CD4-positive, alpha-beta memory T cell (primary cell): ENCODE data around the gene CAMK2A. TPM values are rescaled to one million over a fixed set of nuclear protein-coding genes. Genes with fewer than 3 reads are reported as not detected.

Experiments used
- CTCF ChIA-PET: fragments of 350-600 bp; sonication (Branson Sonifier 250); formaldehyde crosslinking; loops from one replicate; lab custom pipeline; 2021; ENCODE audit warnings: inconsistent platforms; ENCODE audit not compliant: partially characterized antibody; lab: Charles Lee
- POLR2A ChIA-PET: fragments of 350-600 bp; sonication (Branson Sonifier 250); formaldehyde crosslinking; loops from one replicate; lab custom pipeline; 2021; ENCODE audit not compliant: partially characterized antibody; lab: Charles Lee
- DNase-seq, 5 donors: peaks; one replicate each; pipeline versions ENCODE4 v3.0.0 to v3.0.0-alpha.2; 2020 to 2022; ENCODE audit warnings: mixed read lengths in 1 of 5
- H3K27ac ChIP-seq: one replicate; pipeline ENCODE4 v1.7.0; 2013; ENCODE audit warnings: low read depth, low read length
- H3K27me3 ChIP-seq: 2 replicates; pipeline ENCODE4 v1.7.0; 2013; ENCODE audit warnings: mild to moderate bottlenecking, low read length, moderate library complexity; ENCODE audit not compliant: insufficient read depth
- H3K36me3 ChIP-seq: 2 replicates; pipeline ENCODE4 v1.7.0; 2013; ENCODE audit warnings: mild to moderate bottlenecking, low read length, moderate library complexity; ENCODE audit not compliant: insufficient read depth
- H3K4me1 ChIP-seq: 2 replicates; pipeline ENCODE4 v1.7.0; 2013; ENCODE audit warnings: mild to moderate bottlenecking, low read length, moderate library complexity; ENCODE audit not compliant: insufficient read depth
- H3K4me3 ChIP-seq, 2 donors: one replicate each; pipeline ENCODE4 v1.7.0; 2013; ENCODE audit warnings: low read length in 2 of 2, mild to moderate bottlenecking in 1 of 2
- H3K9me3 ChIP-seq, 2 donors: one replicate each; pipeline ENCODE4 v1.7.0; 2013; ENCODE audit warnings: low read length in 2 of 2, control low read depth in 1 of 2; ENCODE audit not compliant: control insufficient read depth in 1 of 2
- H3K27ac Mint-ChIP-seq, 7 donors: one replicate each; pipeline ENCODE4 v1.8.0; 2020 to 2021; ENCODE audit warnings: mixed read lengths in 7 of 7, mild to moderate bottlenecking in 6 of 7, inconsistent platforms in 3 of 7, moderate library complexity in 3 of 7
- H3K27me3 Mint-ChIP-seq, 2 donors: one replicate each; pipeline ENCODE4 v1.8.0; 2020 to 2021; ENCODE audit warnings: mixed read lengths in 2 of 2
- H3K36me3 Mint-ChIP-seq, 2 donors: one replicate each; pipeline ENCODE4 v1.8.0; 2020 to 2021; ENCODE audit warnings: mixed read lengths in 2 of 2, inconsistent platforms in 1 of 2, mild to moderate bottlenecking in 1 of 2
- H3K4me1 Mint-ChIP-seq, 4 donors: one replicate each; pipeline ENCODE4 v1.8.0; 2020 to 2021; ENCODE audit warnings: mixed read lengths in 4 of 4, mild to moderate bottlenecking in 1 of 4
- H3K4me3 Mint-ChIP-seq, 8 donors: one replicate each; pipeline ENCODE4 v1.8.0; 2020 to 2021; ENCODE audit warnings: mixed read lengths in 8 of 8, mild to moderate bottlenecking in 7 of 8, moderate library complexity in 6 of 8, inconsistent platforms in 3 of 8
- H3K9me3 Mint-ChIP-seq, 8 donors: one replicate each; pipeline ENCODE4 v1.8.0; 2020 to 2021; ENCODE audit warnings: mixed read lengths in 8 of 8, mild to moderate bottlenecking in 5 of 8, inconsistent platforms in 3 of 8, moderate library complexity in 1 of 8
- intact Hi-C: fragments of 100-400 bp; cut with micrococcal nuclease; formaldehyde crosslinking; loops from one replicate; pipeline ENCODE4 v1.15.1; 2023
- polyA plus RNA-seq, 2 donors: library from polyadenylated mRNA; unstranded; fragments of 300-500 nt; fragmentation: Illumina TruSeq; gene quantifications; one replicate each; pipeline ENCODE4 v1.2.3, GENCODE V29; 2021
- total RNA-seq, 2 experiments: library from RNA; stranded (reverse); gene quantifications; one replicate each; pipeline ENCODE4 v1.2.3, GENCODE V29; 2021

CAMK2A gene
- total and polyA plus RNA-seq, 4 experiments from 2014 or later = not detected

DNA sequence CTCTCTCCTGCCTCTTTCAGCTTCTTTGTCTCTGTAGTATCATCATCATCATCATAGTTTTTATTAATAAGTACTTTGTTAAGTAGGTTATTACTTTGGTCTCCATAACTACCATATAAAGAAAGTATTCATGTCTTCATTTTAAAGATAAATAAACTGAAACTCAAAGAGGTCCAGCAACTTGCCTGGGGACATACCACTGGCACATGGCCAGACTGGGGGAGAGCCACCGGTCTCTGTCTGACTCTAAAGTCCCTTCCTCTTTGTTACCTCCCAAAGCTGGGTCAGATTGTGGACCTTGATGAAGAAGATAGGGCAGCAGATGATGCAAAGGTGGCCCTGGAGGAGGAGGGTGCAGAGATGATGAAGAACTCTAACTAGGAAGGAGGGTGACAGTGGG is 114.5 kb downstream of the CAMK2A start:
- CTCF ChIA-PET = interaction anchor here (1.3 to 1.4 kb wide), 2 partner anchors 17 to 44 kb away, joined by 3 to 5 read pairs; no protein-coding TSS in a partner anchor
- peaks cover 12 to 23% of the 10 kb centered on the region in 2 donors for H3K27me3 Mint-ChIP-seq
- intact Hi-C loops = no loop called here
- H3K4me1 Mint-ChIP-seq = no peaks in the 10 kb centered on the region
- no peak overlapping the region for H3K27ac Mint-ChIP-seq
- POLR2A ChIA-PET = no interaction called here
- no peak overlapping the region for H3K4me3 Mint-ChIP-seq
- no peak for DNase-seq
- Histone ChIP-seq H3K4me1 (no peaks in the 10 kb centered on the region), H3K9me3 (no peaks in the 10 kb centered on the region), H3K27ac (no peak overlapping the region), H3K36me3 (no peaks in the 10 kb centered on the region), H3K27me3 (no peaks in the 10 kb centered on the region), H3K4me3 (no peak overlapping the region)
- H3K9me3 Mint-ChIP-seq = no peaks in the 10 kb centered on the region
- H3K36me3 Mint-ChIP-seq = no peaks in the 10 kb centered on the region

- Mint-ChIP-seq H3K9me3 (no peaks in the 10 kb centered on the region), H3K27ac (no peak overlapping the region), H3K36me3 (no peaks in the 10 kb centered on the region), H3K27me3 (peaks cover 15 to 26% of the 10 kb centered on the region in 2 donors), H3K4me3 (no peak overlapping the region), H3K4me1 (no peaks in the 10 kb centered on the region)
- ChIA-PET POLR2A (no interaction called here), CTCF (interaction anchor here (1.3 kb wide), 1 partner anchor 16 kb away, joined by 5 read pairs; no protein-coding TSS in a partner anchor)
- H3K9me3 ChIP-seq = no peaks in the 10 kb centered on the region
- H3K27ac ChIP-seq = no peak overlapping the region
- H3K4me1 ChIP-seq = no peaks in the 10 kb centered on the region
- no peaks in the 10 kb centered on the region for H3K27me3 ChIP-seq
- no peaks in the 10 kb centered on the region for H3K36me3 ChIP-seq
- intact Hi-C loops = no loop called here
- DNase-seq = no peak
- H3K4me3 ChIP-seq = no peak overlapping the region
Observed at GRCh38 chr5:150174285-150174684, 115.3 kb downstream of the CAMK2A start.

- intact Hi-C loops = no loop called here
- ChIA-PET CTCF (interaction anchor here (1.2 kb wide), 1 partner anchor 11 kb away, joined by 3 read pairs; no protein-coding TSS in a partner anchor), POLR2A (no interaction called here)
- Histone ChIP-seq H3K4me3 (no peak overlapping the region), H3K27me3 (no peaks in the 10 kb centered on the region), H3K4me1 (no peaks in the 10 kb centered on the region), H3K9me3 (no peaks in the 10 kb centered on the region), H3K27ac (no peak overlapping the region), H3K36me3 (no peaks in the 10 kb centered on the region)
- Mint-ChIP-seq H3K27me3 (peaks cover 25 to 26% of the 10 kb centered on the region in 2 donors), H3K36me3 (no peaks in the 10 kb centered on the region), H3K9me3 (no peaks in the 10 kb centered on the region), H3K4me1 (no peaks in the 10 kb centered on the region), H3K4me3 (no peak overlapping the region), H3K27ac (no peak overlapping the region)
- no peak for DNase-seq
Observed at GRCh38 chr5:150173161-150173560, 116.4 kb downstream of the CAMK2A start.

DNA sequence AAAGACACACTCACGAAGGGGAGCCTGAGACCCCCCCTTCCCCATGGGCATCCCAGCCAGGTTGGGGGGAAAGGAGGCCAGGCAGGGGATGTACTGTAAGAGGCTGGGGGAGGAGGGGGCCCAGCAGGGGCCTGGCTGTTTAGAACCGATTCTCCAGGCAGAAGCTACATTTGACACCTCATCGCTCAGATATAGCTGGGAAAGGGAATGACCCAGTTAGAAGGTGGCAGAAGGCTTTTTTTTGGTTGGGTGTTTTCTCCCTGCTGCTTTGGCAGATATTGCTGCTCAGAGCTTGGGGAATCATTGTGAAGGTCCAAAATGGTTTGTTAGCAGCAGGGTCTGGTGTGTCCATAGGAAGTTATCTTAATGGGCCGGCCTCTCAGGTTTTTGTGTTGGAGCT is 117.0 kb downstream of the CAMK2A start:
- Histone ChIP-seq H3K9me3 (no peaks in the 10 kb centered on the region), H3K4me1 (no peaks in the 10 kb centered on the region), H3K36me3 (no peaks in the 10 kb centered on the region), H3K4me3 (no peak overlapping the region), H3K27me3 (no peaks in the 10 kb centered on the region), H3K27ac (no peak overlapping the region)
- Mint-ChIP-seq H3K4me1 (no peaks in the 10 kb centered on the region), H3K27me3 (peaks cover 28 to 30% of the 10 kb centered on the region in 2 donors), H3K4me3 (no peak overlapping the region), H3K36me3 (no peaks in the 10 kb centered on the region), H3K9me3 (no peaks in the 10 kb centered on the region), H3K27ac (no peak overlapping the region)
- DNase-seq = no peak
- ChIA-PET CTCF (interaction anchor here (1.2 kb wide), 1 partner anchor 11 kb away, joined by 3 read pairs; no protein-coding TSS in a partner anchor), POLR2A (no interaction called here)
- intact Hi-C loops = no loop called here

GRCh38 chr5:150172145-150172544 is 117.4 kb downstream of the CAMK2A start:
- ChIA-PET CTCF (interaction anchor here (1.2 kb wide), 1 partner anchor 10 kb away, joined by 3 read pairs; no protein-coding TSS in a partner anchor), POLR2A (no interaction called here)
- no peaks in the 10 kb centered on the region for H3K9me3 ChIP-seq
- no peaks in the 10 kb centered on the region for H3K36me3 ChIP-seq
- H3K27ac ChIP-seq = no peak overlapping the region
- H3K27me3 ChIP-seq = no peaks in the 10 kb centered on the region
- H3K4me1 ChIP-seq = no peaks in the 10 kb centered on the region
- H3K27me3 Mint-ChIP-seq = peaks cover 31 to 33% of the 10 kb centered on the region in 2 donors
- intact Hi-C loops = no loop called here
- no peak overlapping the region for H3K4me3 ChIP-seq
- H3K9me3 Mint-ChIP-seq = no peaks in the 10 kb centered on the region
- no peak for DNase-seq
- no peaks in the 10 kb centered on the region for H3K36me3 Mint-ChIP-seq
- H3K27ac Mint-ChIP-seq = no peak overlapping the region
- no peaks in the 10 kb centered on the region for H3K4me1 Mint-ChIP-seq
- no peak overlapping the region for H3K4me3 Mint-ChIP-seq

Other genes with a start within 250 kb of the CAMK2A start
- gene CSF1R, start 203.2 kb downstream of the CAMK2A start, total RNA-seq = 1 to 10 TPM; 2.4 to 2.9 TPM
- gene CSF1R, start 203.2 kb downstream of the CAMK2A start, polyA plus RNA-seq = under 1 TPM; 0.04 to 0.23 TPM
- not detected for gene PDGFRB, start 133.9 kb downstream of the CAMK2A start, total RNA-seq
- gene PDGFRB, start 133.9 kb downstream of the CAMK2A start, polyA plus RNA-seq = not detected
- gene CDX1, start 123.0 kb downstream of the CAMK2A start, total RNA-seq = not detected
- gene CDX1, start 123.0 kb downstream of the CAMK2A start, polyA plus RNA-seq = not detected
- gene SLC6A7, start 99.7 kb downstream of the CAMK2A start, total RNA-seq = not detected
- not detected for gene SLC6A7, start 99.7 kb downstream of the CAMK2A start, polyA plus RNA-seq
- not detected for gene ARSI, start 13.1 kb upstream of the CAMK2A start, total RNA-seq
- not detected for gene ARSI, start 13.1 kb upstream of the CAMK2A start, polyA plus RNA-seq
- 10 to 100 TPM; 53.8 to 59.9 TPM for gene TCOF1, start 67.9 kb upstream of the CAMK2A start, total RNA-seq
- 10 to 100 TPM in 1 of 2 donors, under 1 TPM in 1; 0.21 to 30.8 TPM for gene TCOF1, start 67.9 kb upstream of the CAMK2A start, polyA plus RNA-seq
- gene CD74, start 123.1 kb upstream of the CAMK2A start, total RNA-seq = 100 to 1,000 TPM; 178 to 181 TPM
- gene CD74, start 123.1 kb upstream of the CAMK2A start, polyA plus RNA-seq = 100 to 1,000 TPM; 295 to 703 TPM
- gene RPS14, start 160.0 kb upstream of the CAMK2A start, total RNA-seq = 1,000 to 10,000 TPM; 5,260 to 5,575 TPM
- 1,000 to 10,000 TPM; 7,865 to 9,996 TPM for gene RPS14, start 160.0 kb upstream of the CAMK2A start, polyA plus RNA-seq
- under 1 TPM; 0.35 to 0.64 TPM for gene NDST1, start 218.4 kb upstream of the CAMK2A start, total RNA-seq
- gene NDST1, start 218.4 kb upstream of the CAMK2A start, polyA plus RNA-seq = under 1 TPM in 1 of 2 donors, not detected in 1; 0.29 TPM